ENCODE data around the gene AP3B1.

The AP3B1 gene

GRCh38 chr5:78336698-78337097, 42.2 kb upstream of the AP3B1 start:
- DNase-seq (no peak), ATAC-seq (ENCODE audit: insufficient read depth, low read depth) (no peak)
- Histone ChIP-seq H3K79me2 (ENCODE audit: insufficient read depth, low read length) (no peaks in the 10 kb centered on the region), H3K4me3 (ENCODE audit: low read depth in 1 of 2, low read length in 2 of 2) (no peak overlapping the region), H3K4me1 (ENCODE audit: insufficient read depth, low read length) (no peaks in the 10 kb centered on the region), H3K27ac (ENCODE audit: low read length) (no peak overlapping the region), H3K27me3 (ENCODE audit: insufficient read depth, low read length, poor library complexity) (no peaks in the 10 kb centered on the region), H3K9me3 (ENCODE audit: insufficient read depth, low read length, severe bottlenecking) (peaks cover 8% of the 10 kb centered on the region), H4K20me1 (ENCODE audit: insufficient read depth, low read length) (no peaks in the 10 kb centered on the region), H3K4me2 (ENCODE audit: insufficient read depth, low read length) (no peak overlapping the region), H3K9ac (ENCODE audit: low read depth, low read length) (no peak overlapping the region), H3K36me3 (ENCODE audit: insufficient read depth, low read length) (no peaks in the 10 kb centered on the region), H2AFZ (ENCODE audit: low read depth, low read length) (no peak overlapping the region)
- no peak for TF ChIP-seq EZH2 (IDR thresholded peaks at IDR 0.05; ENCODE audit: borderline replicate concordance, low read depth, low read length, severe bottlenecking)
- no peak for TF ChIP-seq CTCF (IDR thresholded peaks at IDR 0.05; ENCODE audit: borderline replicate concordance, extremely low read depth, low read length, poor library complexity, severe bottlenecking)

GRCh38 chr5:78335976-78336375, 41.5 kb upstream of the AP3B1 start:
- Histone ChIP-seq H3K4me3 (ENCODE audit: low read depth in 1 of 2, low read length in 2 of 2) (no peak overlapping the region), H3K27ac (ENCODE audit: low read length) (no peak overlapping the region), H3K4me1 (ENCODE audit: insufficient read depth, low read length) (no peaks in the 10 kb centered on the region), H3K36me3 (ENCODE audit: insufficient read depth, low read length) (no peaks in the 10 kb centered on the region), H3K27me3 (ENCODE audit: insufficient read depth, low read length, poor library complexity) (no peaks in the 10 kb centered on the region), H3K9ac (ENCODE audit: low read depth, low read length) (no peak overlapping the region), H3K9me3 (ENCODE audit: insufficient read depth, low read length, severe bottlenecking) (peaks cover 8% of the 10 kb centered on the region), H2AFZ (ENCODE audit: low read depth, low read length) (no peak overlapping the region), H3K4me2 (ENCODE audit: insufficient read depth, low read length) (no peak overlapping the region), H4K20me1 (ENCODE audit: insufficient read depth, low read length) (no peaks in the 10 kb centered on the region), H3K79me2 (ENCODE audit: insufficient read depth, low read length) (no peaks in the 10 kb centered on the region)
- TF ChIP-seq EZH2 (IDR thresholded peaks at IDR 0.05; ENCODE audit: borderline replicate concordance, low read depth, low read length, severe bottlenecking) (no peak), CTCF (IDR thresholded peaks at IDR 0.05; ENCODE audit: borderline replicate concordance, extremely low read depth, low read length, poor library complexity, severe bottlenecking) (no peak)
- ATAC-seq (ENCODE audit: insufficient read depth, low read depth) (no peak), DNase-seq (no peak)

- H3K27me3 ChIP-seq (ENCODE audit: insufficient read depth, low read length, poor library complexity): no peaks in the 10 kb centered on the region
- TF ChIP-seq EZH2 (IDR thresholded peaks at IDR 0.05; ENCODE audit: borderline replicate concordance, low read depth, low read length, severe bottlenecking): no peak
- H3K4me3 ChIP-seq (ENCODE audit: low read depth in 1 of 2, low read length in 2 of 2): no peak overlapping the region
- ATAC-seq (ENCODE audit: insufficient read depth, low read depth): no peak
- no peak overlapping the region for H2AFZ ChIP-seq (ENCODE audit: low read depth, low read length)
- no peak overlapping the region for H3K4me2 ChIP-seq (ENCODE audit: insufficient read depth, low read length)
- peaks cover 8% of the 10 kb centered on the region for H3K9me3 ChIP-seq (ENCODE audit: insufficient read depth, low read length, severe bottlenecking)
- H3K36me3 ChIP-seq (ENCODE audit: insufficient read depth, low read length): no peaks in the 10 kb centered on the region
- no peak overlapping the region for H3K27ac ChIP-seq (ENCODE audit: low read length)
- H3K9ac ChIP-seq (ENCODE audit: low read depth, low read length): no peak overlapping the region
- no peaks in the 10 kb centered on the region for H4K20me1 ChIP-seq (ENCODE audit: insufficient read depth, low read length)
- H3K4me1 ChIP-seq (ENCODE audit: insufficient read depth, low read length): no peaks in the 10 kb centered on the region
- no peaks in the 10 kb centered on the region for H3K79me2 ChIP-seq (ENCODE audit: insufficient read depth, low read length)
- no peak for DNase-seq
These were observed 40.3 kb upstream of the AP3B1 start for GRCh38 chr5:78334811-78335210.

- Histone ChIP-seq H3K27ac (ENCODE audit: low read length) (no peak overlapping the region), H2AFZ (ENCODE audit: low read depth, low read length) (no peak overlapping the region), H3K79me2 (ENCODE audit: insufficient read depth, low read length) (no peaks in the 10 kb centered on the region), H3K36me3 (ENCODE audit: insufficient read depth, low read length) (no peaks in the 10 kb centered on the region), H4K20me1 (ENCODE audit: insufficient read depth, low read length) (no peaks in the 10 kb centered on the region), H3K4me3 (ENCODE audit: low read depth in 1 of 2, low read length in 2 of 2) (no peak overlapping the region), H3K9me3 (ENCODE audit: insufficient read depth, low read length, severe bottlenecking) (no peaks in the 10 kb centered on the region), H3K4me1 (ENCODE audit: insufficient read depth, low read length) (no peaks in the 10 kb centered on the region), H3K4me2 (ENCODE audit: insufficient read depth, low read length) (no peak overlapping the region), H3K9ac (ENCODE audit: low read depth, low read length) (no peak overlapping the region), H3K27me3 (ENCODE audit: insufficient read depth, low read length, poor library complexity) (no peaks in the 10 kb centered on the region)
- no peak for ATAC-seq (ENCODE audit: insufficient read depth, low read depth)
- no peak for TF ChIP-seq EZH2 (IDR thresholded peaks at IDR 0.05; ENCODE audit: borderline replicate concordance, low read depth, low read length, severe bottlenecking)
- no peak for TF ChIP-seq CTCF (IDR thresholded peaks at IDR 0.05; ENCODE audit: borderline replicate concordance, extremely low read depth, low read length, poor library complexity, severe bottlenecking)
- no peak for DNase-seq
These were observed 37.1 kb upstream of the AP3B1 start for GRCh38 chr5:78331523-78332080.
